Stimulated activated CD8-positive, alpha-beta memory T cell treated with anti-CD3 and anti-CD28 coated beads, Interleukin-7, amount 100 ng/mL, for 1 hour (primary cell): ENCODE results near the gene PXMP4.
"Not testable (repeated sequence)": the region's sequence is repeated elsewhere in the genome, so short reads cannot be mapped to it uniquely, and the experiment has no call there.

Experiments used
- DNase-seq, 2 donors: peaks; one replicate each; pipeline ENCODE4 v3.0.0-alpha.2; 2020; ENCODE audit warnings: low read depth in 2 of 2

PXMP4 gene, protein sequence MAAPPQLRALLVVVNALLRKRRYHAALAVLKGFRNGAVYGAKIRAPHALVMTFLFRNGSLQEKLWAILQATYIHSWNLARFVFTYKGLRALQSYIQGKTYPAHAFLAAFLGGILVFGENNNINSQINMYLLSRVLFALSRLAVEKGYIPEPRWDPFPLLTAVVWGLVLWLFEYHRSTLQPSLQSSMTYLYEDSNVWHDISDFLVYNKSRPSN

DNA sequence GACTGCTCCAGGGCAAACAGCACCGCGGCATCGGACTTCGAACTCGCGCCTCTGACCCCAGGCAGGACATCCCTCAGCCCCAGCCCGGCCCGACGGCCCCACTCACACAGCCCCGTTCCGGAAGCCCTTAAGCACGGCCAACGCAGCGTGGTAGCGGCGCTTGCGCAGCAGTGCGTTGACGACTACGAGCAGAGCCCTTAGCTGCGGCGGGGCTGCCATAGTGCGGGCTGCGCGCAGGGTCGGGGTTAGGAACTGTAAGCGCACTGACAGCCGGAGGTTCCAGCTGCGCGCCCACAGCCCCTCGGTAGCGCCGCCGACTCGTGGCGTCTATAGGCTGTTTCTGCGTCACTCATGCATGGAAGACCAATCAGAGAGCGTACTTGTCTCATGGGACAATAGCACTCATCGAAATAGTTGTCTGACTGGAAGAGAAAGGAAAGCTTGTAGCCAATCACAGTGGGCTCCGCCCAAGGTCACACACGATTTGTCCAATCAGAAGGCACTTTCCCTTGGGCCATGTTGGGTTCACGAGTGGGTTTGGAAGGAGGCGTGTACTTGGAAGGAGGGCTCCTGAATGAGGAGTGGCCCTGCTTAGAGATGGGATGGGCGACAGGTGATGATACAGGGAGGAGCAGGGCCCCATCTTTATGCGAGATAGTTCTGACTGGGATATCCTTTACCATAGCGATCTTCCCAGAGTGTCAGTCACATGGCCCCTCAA, at the start of gene PXMP4:
TSS of gene PXMP4 (minus strand) at position 322 of the 721 bp plus-strand sequence. CDS start at position 219, 103 bp downstream.
- DNase-seq = peak; percentile 66 to 68

DNA sequence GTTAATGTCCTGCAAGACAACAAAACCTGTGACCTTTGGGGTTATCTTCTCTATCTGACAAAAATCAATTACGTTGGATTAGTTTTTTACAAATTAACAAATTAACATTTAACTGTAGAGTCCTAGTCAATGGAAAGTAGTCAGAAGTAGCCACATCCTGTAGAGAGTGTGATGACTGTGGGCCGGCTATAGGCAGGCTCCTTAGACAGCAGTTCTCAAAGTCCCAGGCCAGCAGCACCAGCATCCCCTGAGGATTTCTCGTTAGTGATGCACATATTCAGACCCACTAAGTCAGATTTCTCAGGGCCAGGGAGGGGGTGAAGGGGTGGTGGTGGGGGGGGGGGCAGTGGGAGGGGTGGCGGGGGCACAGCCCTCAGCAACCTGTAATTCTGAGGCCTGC, 48.9 kb upstream of the PXMP4 start:
- DNase-seq = no peak

DNA sequence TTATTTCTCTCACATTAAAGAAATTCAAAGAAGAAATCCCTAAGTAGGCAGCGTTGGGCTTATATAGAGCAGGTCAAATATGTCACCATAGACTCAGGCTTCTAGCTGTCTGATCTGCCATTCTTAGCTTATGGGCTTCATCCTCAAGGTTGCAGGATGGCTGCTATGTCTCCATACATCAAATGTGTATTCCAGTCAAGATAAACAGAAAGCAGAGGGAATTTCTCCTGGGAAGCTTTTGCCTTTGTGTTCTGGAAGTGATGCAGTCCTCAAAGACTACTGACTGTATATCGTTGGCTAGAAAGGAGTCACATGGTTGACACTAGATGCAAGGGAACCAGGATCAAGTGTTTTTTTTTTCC, 47.6 kb upstream of the PXMP4 start:
- DNase-seq = no peak

DNA sequence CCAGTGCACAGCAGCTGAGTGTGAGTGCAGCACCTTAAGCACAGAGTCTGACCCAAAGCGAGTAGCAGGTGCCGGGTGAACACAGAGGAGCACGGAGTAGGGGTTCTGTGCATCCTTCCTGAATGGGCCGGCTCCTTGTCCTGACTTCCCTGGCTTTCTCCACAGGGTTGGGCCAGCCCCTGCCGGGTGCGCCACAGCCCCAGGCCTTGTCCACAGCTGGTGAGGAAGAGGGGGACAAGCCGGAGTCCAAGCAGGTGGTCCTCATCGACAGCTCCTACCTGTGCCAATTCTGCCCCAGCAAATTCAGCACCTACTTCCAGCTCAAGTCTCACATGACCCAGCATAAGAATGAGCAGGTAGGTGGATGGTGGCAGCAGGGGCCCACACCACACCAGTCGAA, 46.6 kb upstream of the PXMP4 start:
- DNase-seq = no peak

DNA sequence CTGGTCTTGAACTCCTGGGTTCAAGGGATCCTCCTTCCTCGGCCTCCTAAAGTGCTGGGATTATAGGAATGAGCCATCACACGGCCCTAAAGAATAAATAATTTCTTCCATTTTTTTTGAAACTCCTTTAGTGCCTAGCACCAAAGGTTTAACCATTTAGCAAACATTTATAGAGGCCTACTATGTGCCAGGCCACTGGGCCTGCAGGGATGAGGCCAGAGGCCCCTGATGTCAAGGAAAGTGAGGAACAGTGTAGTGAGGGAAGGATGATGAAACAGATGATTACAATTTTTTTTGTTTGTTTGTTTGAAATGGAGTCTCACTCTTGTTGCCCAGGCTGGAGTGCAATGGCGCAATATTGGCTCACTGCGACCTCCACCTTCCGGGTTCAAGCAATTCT, 45.5 kb upstream of the PXMP4 start:
- DNase-seq = no peak

DNA sequence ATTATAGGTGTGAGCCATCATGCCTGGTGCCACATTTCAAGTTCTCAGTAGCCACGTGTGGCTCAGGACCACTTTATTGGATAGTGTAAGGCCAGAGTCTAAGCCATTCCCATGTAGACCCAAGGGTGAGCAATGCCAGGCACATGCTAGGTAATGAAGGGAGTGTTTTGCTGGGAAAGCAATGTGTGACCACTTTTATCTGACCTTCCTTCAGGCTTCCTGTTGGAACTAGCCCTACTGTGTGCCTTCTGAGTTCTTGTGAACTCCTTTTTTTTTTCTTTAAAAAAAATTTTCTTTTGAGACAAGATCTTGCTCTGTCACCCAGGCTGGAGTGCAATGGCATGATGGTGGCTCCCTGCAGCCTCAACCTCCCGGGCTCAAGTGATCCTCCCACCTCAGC, 45.0 kb upstream of the PXMP4 start:
- DNase-seq = no peak

DNA sequence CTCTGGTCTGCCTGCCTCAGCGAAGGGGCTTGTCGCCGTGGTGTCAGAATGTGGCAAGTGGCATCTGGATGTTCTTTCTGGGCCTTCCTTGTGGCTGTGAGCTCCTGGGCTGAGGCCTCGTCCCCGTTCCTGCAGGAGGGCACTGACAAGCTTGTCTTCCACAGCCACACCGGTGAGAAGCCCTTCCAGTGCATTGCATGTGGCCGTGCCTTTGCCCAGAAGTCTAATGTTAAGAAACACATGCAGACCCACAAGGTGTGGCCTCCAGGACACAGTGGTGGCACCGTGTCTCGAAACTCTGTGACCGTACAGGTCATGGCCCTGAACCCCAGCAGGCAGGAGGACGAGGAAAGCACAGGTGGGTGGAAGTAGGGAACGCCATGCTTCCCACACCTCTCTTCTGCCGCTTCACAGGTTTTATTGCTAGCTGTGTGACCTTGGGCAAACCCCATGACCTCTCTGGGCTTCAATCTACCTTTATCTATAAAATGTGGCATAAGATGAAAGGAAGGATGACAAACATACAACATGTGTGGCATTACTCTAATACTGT, 41.7 kb upstream of the PXMP4 start:
- no peak for DNase-seq

DNA sequence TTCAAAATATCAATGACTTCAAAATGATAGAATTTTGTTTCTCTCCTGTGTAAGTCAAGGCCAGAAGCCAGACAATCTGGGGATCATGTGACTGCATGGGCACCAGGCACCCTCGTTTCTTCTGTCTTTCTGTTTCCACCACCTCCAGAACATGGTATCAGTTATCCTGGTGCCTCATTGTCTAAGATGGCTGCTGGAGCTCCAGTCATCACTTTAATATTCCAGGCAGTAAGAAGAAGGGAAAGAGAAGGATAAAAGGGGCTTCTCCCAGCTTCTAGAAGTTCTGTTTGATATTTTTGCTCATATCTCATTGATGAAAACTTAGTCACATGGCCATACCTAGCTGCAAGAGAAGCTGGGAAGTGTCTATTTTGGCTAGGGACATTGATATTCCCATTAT, 37.3 kb upstream of the PXMP4 start:
- no peak for DNase-seq

DNA sequence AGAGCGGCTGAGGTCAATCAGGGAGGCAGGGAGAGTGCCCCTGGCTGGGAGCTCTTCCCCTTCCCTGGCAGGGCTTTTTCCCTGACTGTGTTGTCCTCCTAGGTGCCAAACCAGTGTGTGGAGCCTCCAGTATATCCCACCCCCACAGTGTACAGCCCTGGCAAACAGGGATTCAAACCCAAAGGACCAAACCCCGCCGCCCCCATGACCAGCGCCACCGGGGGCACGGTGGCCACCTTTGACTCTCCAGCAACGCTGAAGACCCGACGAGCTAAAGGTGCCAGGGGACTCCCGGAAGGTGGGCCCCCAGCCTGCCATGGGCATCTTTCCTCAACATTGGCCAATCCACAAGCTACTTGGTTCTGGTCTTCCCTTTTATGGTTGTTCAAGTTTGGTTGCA, 36.9 kb upstream of the PXMP4 start:
- DNase-seq = no peak

DNA sequence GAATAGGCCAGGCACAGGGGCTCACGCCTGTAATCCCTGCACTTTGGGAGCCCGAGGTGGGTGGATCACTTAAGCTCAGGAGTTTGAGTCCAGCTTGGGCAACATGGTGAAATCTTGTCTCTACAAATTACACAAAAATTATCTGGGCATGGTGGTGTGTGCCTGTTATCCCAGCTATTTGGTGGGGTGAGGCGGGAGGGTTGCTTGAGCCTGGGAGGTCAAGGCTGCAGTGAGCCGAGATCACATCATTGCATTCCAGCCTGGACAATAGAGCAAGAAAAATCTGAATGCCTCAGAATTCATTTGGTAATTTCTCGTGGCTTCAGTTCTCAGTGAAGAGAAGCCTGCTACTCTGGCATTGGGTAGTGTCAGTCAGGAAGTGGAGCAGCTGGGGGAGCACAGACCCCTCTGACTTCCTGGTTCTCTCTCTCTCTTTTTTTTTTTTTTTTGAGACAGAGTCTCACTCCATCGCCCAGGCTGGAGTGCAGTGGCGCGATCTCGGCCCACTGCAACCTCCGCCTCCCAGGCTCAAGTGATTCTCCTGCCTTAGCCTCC, 35.9 kb upstream of the PXMP4 start:
- not testable (repeated sequence) for DNase-seq

DNA sequence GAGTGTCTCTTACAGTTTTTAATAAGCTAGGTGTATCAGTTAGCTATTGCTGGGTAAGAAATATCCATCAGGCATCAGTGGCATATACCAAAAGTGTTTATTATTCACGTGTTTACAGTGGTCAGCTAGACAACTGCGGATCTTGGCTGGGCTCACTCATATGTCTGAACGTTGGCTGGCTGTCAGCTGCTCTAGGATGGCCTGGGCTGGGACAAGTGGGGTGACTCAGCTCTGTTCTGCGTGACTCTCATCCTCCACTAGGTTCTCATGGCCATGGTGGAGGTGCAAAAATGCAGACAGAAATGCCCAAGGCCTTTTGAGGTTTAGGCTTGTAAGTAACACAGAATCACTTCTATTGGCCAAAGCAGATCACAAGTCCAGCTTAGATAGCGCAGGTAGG, 33.7 kb upstream of the PXMP4 start:
- DNase-seq = no peak

DNA sequence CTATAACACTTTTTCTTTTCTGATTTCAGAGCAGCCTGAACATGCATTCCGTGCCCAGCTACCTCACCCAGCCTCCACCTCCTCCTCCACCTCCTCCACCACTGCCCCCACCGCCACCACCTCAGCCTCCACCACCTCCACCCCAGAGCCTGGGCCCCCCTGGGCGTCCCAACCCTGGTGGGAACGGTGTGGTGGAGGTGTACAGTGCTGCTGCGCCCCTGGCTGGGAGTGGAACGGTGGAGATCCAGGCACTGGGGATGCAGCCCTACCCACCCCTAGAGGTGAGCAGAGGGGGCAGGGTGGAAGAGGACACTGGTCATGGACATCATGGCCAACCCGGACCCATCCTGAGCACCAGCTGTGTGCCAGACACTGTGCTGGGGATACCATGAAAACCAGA, 33.0 kb upstream of the PXMP4 start:
- no peak for DNase-seq

DNA sequence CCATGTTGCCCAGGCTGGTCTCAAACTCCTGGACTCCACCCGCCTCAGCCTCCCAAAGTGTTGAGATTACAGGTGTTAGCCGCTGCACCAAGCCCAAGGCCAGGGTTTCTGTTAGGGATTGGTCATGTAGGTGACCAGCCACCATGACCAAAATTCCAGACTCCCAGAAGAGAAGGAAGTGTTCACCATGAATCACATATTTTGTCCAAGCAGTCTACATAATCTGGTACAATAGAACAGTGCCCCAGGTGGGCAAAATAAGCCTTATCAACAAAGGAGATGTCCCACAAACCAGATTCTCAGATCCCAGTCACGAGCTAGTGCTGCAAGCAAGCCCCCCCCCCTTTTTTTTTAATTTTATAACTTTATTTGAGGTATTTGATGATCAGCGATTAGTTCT, 31.7 kb upstream of the PXMP4 start:
- no peak for DNase-seq

DNA sequence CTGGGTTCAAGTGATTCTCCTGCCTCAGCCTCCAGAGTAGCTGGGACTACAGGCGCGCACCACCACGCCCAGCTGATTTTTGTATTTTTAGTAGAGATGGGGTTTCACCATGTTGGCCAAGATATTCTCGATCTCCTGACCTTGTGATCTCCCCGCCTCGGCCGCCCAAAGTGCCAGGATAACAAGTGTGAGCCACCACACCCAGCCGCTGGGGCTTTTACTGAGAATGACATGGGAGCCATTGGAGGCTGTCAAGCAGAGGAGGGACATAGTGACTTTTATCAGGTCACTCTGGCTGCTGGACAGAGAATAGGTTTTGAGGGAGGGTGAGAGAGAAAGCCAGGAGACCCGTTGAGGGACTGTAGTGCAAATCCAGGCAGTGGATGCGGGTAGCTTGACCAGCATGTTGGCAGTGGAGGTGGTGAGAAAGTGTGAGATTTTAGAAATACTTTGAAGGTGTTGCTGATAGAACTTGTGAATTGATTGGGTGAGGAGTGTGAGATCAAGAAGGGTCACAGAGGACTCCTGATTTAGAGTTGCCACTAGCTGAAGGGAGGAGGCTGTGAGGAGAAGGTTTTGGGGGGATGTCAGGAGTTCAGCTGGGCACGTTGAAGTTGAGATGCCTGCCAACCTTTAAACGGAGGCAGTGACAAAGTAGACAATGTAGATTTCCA, 26.4 kb upstream of the PXMP4 start:
- no peak for DNase-seq

DNA sequence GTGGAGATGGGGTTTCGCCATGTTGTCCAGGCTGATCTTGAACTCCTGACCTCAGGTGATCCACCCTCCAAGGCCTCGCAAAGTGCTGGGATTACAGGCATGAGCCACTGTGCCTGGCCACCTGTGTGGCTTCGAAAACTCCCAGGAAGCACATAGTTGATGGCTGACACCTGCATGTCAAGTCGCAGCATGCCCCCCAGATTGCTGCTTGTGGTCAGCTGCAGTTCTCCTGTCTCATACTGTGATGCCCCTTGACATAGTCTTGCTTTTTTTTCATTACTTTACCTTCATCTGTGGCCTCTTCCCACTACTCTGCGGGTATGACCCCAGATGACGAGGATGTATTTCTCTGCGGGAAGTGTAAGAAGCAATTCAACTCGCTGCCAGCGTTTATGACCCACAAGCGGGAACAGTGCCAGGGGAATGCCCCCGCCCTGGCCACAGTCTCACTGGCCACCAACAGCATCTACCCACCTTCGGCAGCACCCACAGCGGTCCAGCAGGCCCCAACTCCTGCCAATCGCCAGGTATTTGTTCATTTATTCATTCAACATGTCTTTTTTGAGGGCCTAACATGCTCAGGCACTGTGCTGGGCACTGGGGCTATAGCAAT, 24.8 kb upstream of the PXMP4 start:
- no peak for DNase-seq

DNA sequence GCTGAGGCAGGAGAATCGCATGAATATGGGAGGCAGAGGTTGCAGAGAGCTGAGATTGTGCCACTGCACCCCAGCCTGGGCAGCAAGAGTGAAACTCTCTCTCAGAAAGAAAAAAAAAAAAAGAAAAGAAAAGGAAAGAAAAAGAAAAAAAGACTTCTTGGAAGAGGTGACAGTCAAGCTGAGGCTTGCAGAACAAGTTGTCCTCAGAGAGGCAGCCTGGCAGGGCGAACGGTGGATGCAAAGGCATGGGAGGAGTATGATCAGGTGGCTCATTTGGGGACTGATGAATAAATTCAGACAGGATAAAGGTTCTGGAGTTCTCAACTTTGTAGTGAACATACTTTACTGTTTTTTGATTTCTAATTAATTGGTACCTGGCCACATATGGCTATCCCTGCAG, 24.1 kb upstream of the PXMP4 start:
- no peak for DNase-seq

DNA sequence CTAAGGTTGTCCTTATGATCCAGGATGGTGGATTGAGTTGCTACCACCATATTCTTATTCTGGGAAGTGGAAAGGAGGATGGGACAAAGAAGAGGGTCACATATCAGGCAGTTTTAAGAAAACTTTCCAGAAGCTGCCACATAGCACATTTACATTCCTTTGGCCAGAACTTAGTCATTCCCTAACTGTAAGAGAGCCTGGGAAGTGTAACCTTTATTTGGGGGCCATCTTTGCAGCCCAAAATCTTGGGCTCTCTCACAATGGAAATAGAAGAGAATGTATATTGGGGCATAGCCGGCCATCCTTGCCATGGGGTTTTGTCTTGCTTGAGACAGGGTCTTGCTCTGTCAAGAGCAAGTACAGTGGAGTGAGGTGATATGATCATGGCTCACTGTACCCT, 20.1 kb upstream of the PXMP4 start:
- no peak for DNase-seq

DNA sequence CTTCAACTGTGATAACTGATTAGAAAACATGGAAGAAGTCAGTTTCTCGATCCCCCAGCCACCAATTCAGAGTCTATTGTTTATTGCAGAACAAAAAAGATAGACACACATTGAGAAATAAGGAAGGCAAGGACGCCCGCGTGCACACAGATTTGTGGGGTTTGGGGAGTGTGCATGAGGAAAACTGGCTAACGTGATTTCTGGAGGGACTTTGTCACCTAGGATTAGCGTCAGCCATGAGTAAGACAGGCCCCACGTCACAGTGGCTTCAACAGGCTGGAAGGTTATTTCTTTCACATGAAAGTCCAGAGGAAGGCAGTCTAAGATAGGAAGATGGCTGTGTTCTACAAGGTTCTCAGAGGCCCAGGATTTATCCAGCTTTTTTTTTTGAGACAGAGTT, 19.4 kb upstream of the PXMP4 start:
- no peak for DNase-seq

DNA sequence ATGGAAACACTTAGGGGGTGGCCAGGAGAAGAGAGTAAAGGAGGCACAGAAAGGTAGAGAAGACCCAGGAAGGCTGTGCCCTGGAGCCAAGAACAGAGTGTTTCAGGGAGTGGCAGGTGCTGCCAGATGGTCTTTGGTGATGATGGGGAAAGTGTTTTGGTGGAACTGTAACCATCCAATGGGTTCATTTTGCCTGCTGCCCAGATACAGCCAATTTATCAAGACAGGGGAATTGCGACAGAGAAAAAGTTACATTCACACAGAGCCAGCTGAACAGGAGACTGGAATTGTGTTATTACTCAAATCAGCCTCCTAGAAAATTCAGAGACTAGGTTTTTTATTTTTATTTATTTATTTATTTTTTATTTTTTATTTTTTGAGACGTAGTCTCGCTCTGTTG, 16.9 kb upstream of the PXMP4 start:
- no peak for DNase-seq

DNA sequence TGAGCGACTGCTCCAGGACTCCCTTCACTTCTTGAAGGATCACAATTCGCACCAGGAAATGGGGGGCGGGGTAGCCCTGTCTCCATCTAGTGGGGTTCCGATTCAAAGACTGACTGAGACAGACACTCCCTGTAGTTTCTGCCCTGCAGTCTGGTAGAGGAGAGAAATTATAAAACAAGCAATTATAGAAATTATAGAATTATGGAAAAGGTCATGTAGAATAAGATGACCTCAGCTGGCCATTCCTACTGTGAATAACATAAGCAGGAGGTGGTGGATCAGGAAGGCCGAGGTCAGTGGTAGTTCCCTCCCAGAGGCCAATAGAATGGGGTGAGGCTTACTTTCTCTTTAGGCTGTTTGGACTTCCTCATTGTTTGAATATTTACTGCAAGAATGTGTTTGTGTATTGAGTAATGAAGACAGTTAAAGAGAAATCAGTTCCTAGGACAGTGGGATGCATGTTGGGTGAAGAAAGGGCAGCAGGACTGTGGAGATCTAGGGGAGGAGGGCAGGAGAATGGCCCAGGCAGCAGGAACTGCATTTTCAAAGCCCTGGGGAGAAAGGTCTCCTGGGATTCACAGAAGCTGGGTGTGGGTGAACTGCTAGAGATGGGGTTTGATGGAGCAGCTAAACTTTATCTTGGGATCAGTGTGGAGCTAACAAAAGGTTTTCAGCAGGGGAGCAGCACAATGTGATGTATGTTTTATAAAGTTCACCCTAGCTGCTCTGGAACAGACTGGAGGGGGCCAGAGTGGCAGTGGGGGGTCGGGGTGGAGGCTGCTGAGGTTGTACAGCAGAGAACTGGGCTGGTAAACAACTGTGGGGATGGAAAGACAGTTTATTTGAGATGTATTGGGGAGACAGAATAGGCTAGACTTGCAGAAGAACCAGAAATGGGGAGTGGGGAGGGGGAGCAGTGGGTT, 13.8 kb upstream of the PXMP4 start:
- no peak for DNase-seq
